Naive thymus-derived CD8-positive, alpha-beta T cell (primary cell): ENCODE measurements around the gene B4GALNT3. TPM values are rescaled to one million over a fixed set of nuclear protein-coding genes. Genes with fewer than 3 reads are reported as not detected.
A peak's percentile ranks its signal among the peaks of the same experiment; 100 is the strongest.

ENCODE experiments used
- ATAC-seq, 2 donors: fragments of 150-1000 bp; cut with Tn5 transposase in 1 of 2; sonication (Bioruptor Pico), chemical (Tn5 transposase) in 1 of 2; 1 replicate in 1 of 2; 2 replicates in 1 of 2; pipeline ENCODE4 v1.10.0; 2021; ENCODE audit warnings: mild to moderate bottlenecking in 2 of 2, moderate library complexity in 2 of 2
- POLR2A ChIA-PET: fragments of 350-600 bp; sonication (Branson Sonifier 250); formaldehyde crosslinking; loops from one replicate; lab custom pipeline; 2021; ENCODE audit warnings: antibody characterized with exemption; lab: Charles Lee
- DNase-seq, 10 donors: peaks; one replicate each; pipeline versions ENCODE4 v3.0.0 to v3.0.0-alpha.2; 2020 to 2022
- H3K27ac Mint-ChIP-seq, 10 donors: one replicate each; pipeline ENCODE4 v1.8.0; 2020 to 2022; ENCODE audit warnings: mild to moderate bottlenecking in 10 of 10, mixed read lengths in 10 of 10, moderate library complexity in 4 of 10, inconsistent platforms in 1 of 10
- H3K27me3 Mint-ChIP-seq, 5 donors: one replicate each; pipeline ENCODE4 v1.8.0; 2021 to 2022; ENCODE audit warnings: mixed read lengths in 5 of 5
- H3K36me3 Mint-ChIP-seq, 3 donors: one replicate each; pipeline ENCODE4 v1.8.0; 2020 to 2022; ENCODE audit warnings: mixed read lengths in 3 of 3, mild to moderate bottlenecking in 2 of 3, inconsistent platforms in 1 of 3
- H3K4me1 Mint-ChIP-seq, 4 donors: one replicate each; pipeline ENCODE4 v1.8.0; 2021 to 2022; ENCODE audit warnings: mixed read lengths in 4 of 4
- H3K4me3 Mint-ChIP-seq, 10 donors: one replicate each; pipeline ENCODE4 v1.8.0; 2020 to 2022; ENCODE audit warnings: mild to moderate bottlenecking in 10 of 10, mixed read lengths in 10 of 10, moderate library complexity in 6 of 10, inconsistent platforms in 1 of 10
- H3K9me3 Mint-ChIP-seq, 9 donors: one replicate each; pipeline ENCODE4 v1.8.0; 2020 to 2022; ENCODE audit warnings: mixed read lengths in 9 of 9, mild to moderate bottlenecking in 3 of 9, inconsistent platforms in 1 of 9, moderate library complexity in 1 of 9
- polyA plus RNA-seq, 3 donors: library from polyadenylated mRNA; unstranded; fragments of 300-500 nt; fragmentation: Illumina TruSeq; gene quantifications; one replicate each; pipeline ENCODE4 v1.2.3, GENCODE V29; 2021
- total RNA-seq, 8 experiments: library from RNA in 2 of 8; stranded (reverse) in 2 of 8; gene quantifications; one replicate each; pipeline ENCODE4 v1.2.3 and lab custom pipeline; 2021 to 2026

B4GALNT3 gene
- total and polyA plus RNA-seq, 5 experiments from 2014 or later = 0.14 to 1.8 (median 0.40) TPM

GRCh38 chr12:457676-458075 lies 2.1 kb upstream of the B4GALNT3 start:
- DNase-seq (no peak), ATAC-seq (no peak)
- Mint-ChIP-seq H3K4me3 (peak overlapping the region in 1 of 10 donors; percentile 48), H3K4me1 (peaks cover 10 to 15% (median 11%) of the 10 kb centered on the region in 4 donors), H3K36me3 (no peaks in the 10 kb centered on the region), H3K27ac (no peak overlapping the region), H3K27me3 (peaks cover 2 to 39% (median 35%) of the 10 kb centered on the region in 5 donors), H3K9me3 (no peaks in the 10 kb centered on the region)
- POLR2A ChIA-PET = no interaction called here

- ATAC-seq (no peak), DNase-seq (no peak)
- POLR2A ChIA-PET = interaction anchor here (0.7 kb wide), 1 partner anchor 24 kb away, joined by 9 read pairs; no protein-coding TSS in a partner anchor
- peaks cover 2 to 49% (median 42%) of the 10 kb centered on the region in 5 donors for H3K27me3 Mint-ChIP-seq
- H3K4me3 Mint-ChIP-seq = peak overlapping the region; percentile 63 to 81 (median 74)
- H3K9me3 Mint-ChIP-seq = no peaks in the 10 kb centered on the region
- H3K4me1 Mint-ChIP-seq = peaks cover 11 to 18% (median 12%) of the 10 kb centered on the region in 4 donors
- no peaks in the 10 kb centered on the region for H3K36me3 Mint-ChIP-seq
- H3K27ac Mint-ChIP-seq = peak overlapping the region in 1 of 10 donors; percentile 66
Observed at GRCh38 chr12:459050-459429, 699 bp upstream of the B4GALNT3 start.

- ATAC-seq = peak; percentile 82 to 84
- peak overlapping the region in 4 of 10 donors; percentile 7 to 58 (median 25) for H3K27ac Mint-ChIP-seq
- peaks cover 11 to 18% (median 12%) of the 10 kb centered on the region in 4 donors for H3K4me1 Mint-ChIP-seq
- no peaks in the 10 kb centered on the region for H3K36me3 Mint-ChIP-seq
- DNase-seq = peak in 9 of 10 donors; percentile 4 to 67 (median 35)
- POLR2A ChIA-PET = no interaction called here
- no peaks in the 10 kb centered on the region for H3K9me3 Mint-ChIP-seq
- peak overlapping the region; percentile 70 to 94 (median 86) for H3K4me3 Mint-ChIP-seq
- H3K27me3 Mint-ChIP-seq = peaks cover 2 to 52% (median 42%) of the 10 kb centered on the region in 5 donors
Observed at GRCh38 chr12:460261-461230, 807 bp downstream of the B4GALNT3 start.

GRCh38 chr12:461425-461824 lies 1.7 kb downstream of the B4GALNT3 start:
- H3K9me3 Mint-ChIP-seq = no peaks in the 10 kb centered on the region
- ATAC-seq (no peak), DNase-seq (no peak)
- H3K4me3 Mint-ChIP-seq = peak overlapping the region; percentile 70 to 94 (median 86)
- peaks cover 2 to 52% (median 42%) of the 10 kb centered on the region in 5 donors for H3K27me3 Mint-ChIP-seq
- peaks cover 11 to 18% (median 12%) of the 10 kb centered on the region in 4 donors for H3K4me1 Mint-ChIP-seq
- no peaks in the 10 kb centered on the region for H3K36me3 Mint-ChIP-seq
- peak overlapping the region in 2 of 10 donors; percentile 7 to 24 for H3K27ac Mint-ChIP-seq
- POLR2A ChIA-PET = no interaction called here

GRCh38 chr12:462936-463705 lies 3.4 kb downstream of the B4GALNT3 start:
- DNase-seq = no peak
- no peaks in the 10 kb centered on the region for H3K9me3 Mint-ChIP-seq
- H3K4me1 Mint-ChIP-seq = peaks cover 11 to 18% (median 12%) of the 10 kb centered on the region in 4 donors
- peaks cover 2 to 42% (median 32%) of the 10 kb centered on the region in 5 donors for H3K27me3 Mint-ChIP-seq
- no peak overlapping the region for H3K27ac Mint-ChIP-seq
- no peaks in the 10 kb centered on the region for H3K36me3 Mint-ChIP-seq
- ATAC-seq = no peak
- H3K4me3 Mint-ChIP-seq = peak overlapping the region in 2 of 10 donors; percentile 5 to 21
- POLR2A ChIA-PET = no interaction called here

GRCh38 chr12:464484-465267 lies 4.9 kb downstream of the B4GALNT3 start:
- H3K27ac Mint-ChIP-seq = peak overlapping the region in 1 of 10 donors; percentile 26
- peaks cover 6 to 17% (median 9%) of the 10 kb centered on the region in 4 donors for H3K4me1 Mint-ChIP-seq
- H3K4me3 Mint-ChIP-seq = no peak overlapping the region
- POLR2A ChIA-PET = no interaction called here
- ATAC-seq (no peak), DNase-seq (no peak)
- H3K27me3 Mint-ChIP-seq = peaks cover 0 to 37% (median 26%) of the 10 kb centered on the region in 5 donors
- H3K36me3 Mint-ChIP-seq = no peaks in the 10 kb centered on the region
- no peaks in the 10 kb centered on the region for H3K9me3 Mint-ChIP-seq

GRCh38 chr12:466039-466438 lies 6.3 kb downstream of the B4GALNT3 start:
- ATAC-seq (no peak), DNase-seq (no peak)
- Mint-ChIP-seq H3K27ac (no peak overlapping the region), H3K4me3 (no peak overlapping the region), H3K4me1 (peaks cover 4 to 13% (median 7%) of the 10 kb centered on the region in 4 donors), H3K36me3 (no peaks in the 10 kb centered on the region), H3K9me3 (no peaks in the 10 kb centered on the region), H3K27me3 (peaks cover 0 to 46% (median 24%) of the 10 kb centered on the region in 5 donors)
- POLR2A ChIA-PET = no interaction called here

- ATAC-seq (no peak), DNase-seq (no peak)
- Mint-ChIP-seq H3K9me3 (no peaks in the 10 kb centered on the region), H3K36me3 (no peaks in the 10 kb centered on the region), H3K27ac (no peak overlapping the region), H3K27me3 (peaks cover 0 to 42% (median 17%) of the 10 kb centered on the region in 5 donors), H3K4me3 (no peak overlapping the region), H3K4me1 (peaks cover 2 to 10% (median 2%) of the 10 kb centered on the region in 4 donors)
- POLR2A ChIA-PET = no interaction called here
Observed at GRCh38 chr12:466762-467161, 7.0 kb downstream of the B4GALNT3 start.

GRCh38 chr12:467591-467990 lies 7.9 kb downstream of the B4GALNT3 start:
- Mint-ChIP-seq H3K36me3 (no peaks in the 10 kb centered on the region), H3K9me3 (no peaks in the 10 kb centered on the region), H3K27ac (no peak overlapping the region), H3K4me3 (no peak overlapping the region), H3K27me3 (peaks cover 0 to 34% (median 11%) of the 10 kb centered on the region in 5 donors), H3K4me1 (peaks cover 2 to 10% (median 2%) of the 10 kb centered on the region in 4 donors)
- ATAC-seq = no peak
- POLR2A ChIA-PET = no interaction called here
- DNase-seq = no peak

- no peaks in the 10 kb centered on the region for H3K36me3 Mint-ChIP-seq
- H3K27me3 Mint-ChIP-seq = peaks cover 6 to 34% (median 12%) of the 10 kb centered on the region in 5 donors
- DNase-seq (no peak), ATAC-seq (no peak)
- H3K4me3 Mint-ChIP-seq = no peak overlapping the region
- peaks cover 0 to 10% (median 2%) of the 10 kb centered on the region in 4 donors for H3K4me1 Mint-ChIP-seq
- no peak overlapping the region for H3K27ac Mint-ChIP-seq
- H3K9me3 Mint-ChIP-seq = no peaks in the 10 kb centered on the region
- POLR2A ChIA-PET = interaction anchor here (0.6 kb wide), 1 partner anchor 13 kb away, joined by 4 read pairs; no protein-coding TSS in a partner anchor
Observed at GRCh38 chr12:468671-469389, 9.1 kb downstream of the B4GALNT3 start.

- Mint-ChIP-seq H3K27me3 (peaks cover 6 to 32% (median 18%) of the 10 kb centered on the region in 5 donors), H3K4me3 (no peak overlapping the region), H3K4me1 (peaks cover 0 to 11% (median 2%) of the 10 kb centered on the region in 4 donors), H3K36me3 (no peaks in the 10 kb centered on the region), H3K9me3 (no peaks in the 10 kb centered on the region), H3K27ac (peak overlapping the region in 2 of 10 donors; percentile 26 to 31)
- DNase-seq (no peak), ATAC-seq (no peak)
- POLR2A ChIA-PET = no interaction called here
Observed at GRCh38 chr12:470133-470532, 10.4 kb downstream of the B4GALNT3 start.
